H1 (cell line): Measurements from ENCODE around the gene PFKP.

ENCODE experiments used
- CHD2 ChIP-seq: IDR thresholded peaks from 2 replicates; pipeline ENCODE4 v1.6.1; 2012; ENCODE audit warnings: low read length, improper control_type of control experiment
- EZH2 ChIP-seq: fragments of 200-600 bp; sonication (generic); IDR thresholded peaks from 2 replicates; pipeline ENCODE4 v1.7.1; 2012; ENCODE audit warnings: low read depth, mild to moderate bottlenecking, moderate library complexity, low read length, inconsistent platforms; ENCODE audit not compliant: severe bottlenecking

- TF ChIP-seq EZH2, result no peak
- TF ChIP-seq CHD2, result no peak
Measured at GRCh38 chr10:3071405-3072198, 4.3 kb downstream of the PFKP start.
